HepG2 (cell line): ENCODE measurements around the gene ZNF414. TPM values are rescaled to one million over a fixed set of nuclear protein-coding genes. Genes with fewer than 3 reads are reported as not detected.

Experiments
- ARNTL ChIP-seq: sonication (generic); formaldehyde crosslinking; IDR thresholded peaks from 2 replicates; pipeline ENCODE4 v1.4.0; 2020; ENCODE audit warnings: mild to moderate bottlenecking, missing genetic modification reagents
- CHD2 ChIP-seq: IDR thresholded peaks from 2 replicates; pipeline ENCODE4 v1.6.1; 2011; ENCODE audit warnings: low read depth, low read length, improper control_type of control experiment
- GLI4 ChIP-seq: sonication (generic); formaldehyde crosslinking; IDR thresholded peaks from 2 replicates; pipeline ENCODE4 v1.5.1; 2020; ENCODE audit warnings: missing genetic modification reagents, mild to moderate bottlenecking, moderate library complexity, borderline replicate concordance
- HNF4A ChIP-seq: sonication (generic); formaldehyde crosslinking; IDR thresholded peaks from 2 replicates; pipeline ENCODE4 v1.4.0; 2020; ENCODE audit warnings: missing genetic modification reagents
- HNRNPLL ChIP-seq: fragments of 200-400 bp; formaldehyde crosslinking; IDR thresholded peaks from 2 replicates; pipeline ENCODE4 v1.6.1; 2017; ENCODE audit warnings: mild to moderate bottlenecking, low read depth, low read length; ENCODE audit not compliant: poor library complexity, severe bottlenecking
- HOXA3 ChIP-seq: sonication (generic); formaldehyde crosslinking; IDR thresholded peaks from 2 replicates; pipeline ENCODE4 v1.5.0; 2020; ENCODE audit warnings: missing genetic modification reagents
- HOXA7 ChIP-seq: sonication (generic); formaldehyde crosslinking; IDR thresholded peaks from 2 replicates; pipeline ENCODE4 v1.8.1; 2022; ENCODE audit warnings: mild to moderate bottlenecking, missing genetic modification reagents, moderate library complexity
- IRX3 ChIP-seq: sonication (generic); formaldehyde crosslinking; IDR thresholded peaks from 2 replicates; pipeline ENCODE4 v1.8.1; 2023; ENCODE audit warnings: mild to moderate bottlenecking, low read depth, missing genetic modification reagents, borderline replicate concordance
- MEIS2 ChIP-seq: sonication (generic); formaldehyde crosslinking; IDR thresholded peaks from 2 replicates; pipeline ENCODE4 v1.9.0; 2021; ENCODE audit warnings: mild to moderate bottlenecking, missing genetic modification reagents
- NPAS2 ChIP-seq: sonication (generic); formaldehyde crosslinking; IDR thresholded peaks from 2 replicates; pipeline ENCODE4 v1.8.0; 2022; ENCODE audit warnings: mild to moderate bottlenecking, missing genetic modification reagents, borderline replicate concordance
- NR3C1 ChIP-seq: sonication (generic); formaldehyde crosslinking; IDR thresholded peaks from 2 replicates; pipeline ENCODE4 v1.4.0; 2020; ENCODE audit warnings: missing genetic modification reagents
- PCBP1 ChIP-seq: fragments of 200-400 bp; formaldehyde crosslinking; IDR thresholded peaks from 2 replicates; pipeline ENCODE4 v1.6.1; 2017; ENCODE audit warnings: mild to moderate bottlenecking, low read depth, low read length, borderline replicate concordance
- PHF8 ChIP-seq: sonication (generic); formaldehyde crosslinking; IDR thresholded peaks from 2 replicates; pipeline ENCODE4 v1.5.0; 2020; ENCODE audit warnings: missing genetic modification reagents
- TBL1XR1 ChIP-seq: fragments of 150-350 bp; IDR thresholded peaks from 2 replicates; pipeline ENCODE4 v1.6.1; 2014; ENCODE audit warnings: borderline replicate concordance, low read length; ENCODE audit not compliant: partially characterized antibody
- U2AF1 ChIP-seq: fragments of 200-400 bp; formaldehyde crosslinking; optimal IDR thresholded peaks from 2 replicates; pipeline ENCODE3; 2017; ENCODE audit warnings: mild to moderate bottlenecking, low read depth, low read length
- ZKSCAN8 ChIP-seq: IDR thresholded peaks from 2 replicates; pipeline ENCODE4 v1.6.1; 2016; ENCODE audit warnings: borderline replicate concordance, missing genetic modification reagents, missing compliant biosample characterization
- ZNF337 ChIP-seq: sonication (generic); formaldehyde crosslinking; IDR thresholded peaks from 2 replicates; pipeline ENCODE4 v1.5.1; 2020; ENCODE audit warnings: missing genetic modification reagents, low read depth, mild to moderate bottlenecking, borderline replicate concordance
- ZNF34 ChIP-seq: sonication (generic); formaldehyde crosslinking; IDR thresholded peaks from 2 replicates; pipeline ENCODE4 v1.4.0; 2020; ENCODE audit warnings: mild to moderate bottlenecking, missing genetic modification reagents, borderline replicate concordance
- ZNF484 ChIP-seq: sonication (generic); formaldehyde crosslinking; IDR thresholded peaks from 2 replicates; pipeline ENCODE4 v1.5.1; 2020; ENCODE audit warnings: mild to moderate bottlenecking, low read depth, missing genetic modification reagents, borderline replicate concordance
- ZNF749 ChIP-seq: sonication (generic); formaldehyde crosslinking; IDR thresholded peaks from 2 replicates; pipeline ENCODE4 v1.8.0; 2022; ENCODE audit warnings: mild to moderate bottlenecking, missing genetic modification reagents, moderate library complexity, borderline replicate concordance
- ZSCAN21 ChIP-seq: sonication (generic); formaldehyde crosslinking; IDR thresholded peaks from 2 replicates; pipeline ENCODE4 v1.8.0; 2022; ENCODE audit warnings: mild to moderate bottlenecking, missing genetic modification reagents, moderate library complexity, borderline replicate concordance
- polyA plus RNA-seq, 8 experiments: library from polyadenylated mRNA; depleted of rRNA in 3 of 8; stranded (reverse) in 7 of 8; unstranded in 1 of 8; fragments of >200 nt; fragmentation: Illumina TruSeq in 4 of 8; extraction: Trizol in 4 of 8; gene quantifications; 2 replicates each; pipeline versions ENCODE4 v1.2.1 to v1.2.3, GENCODE V29; 2011 to 2016; ENCODE audit warnings: low read depth in 4 of 8, missing spikeins in 1 of 8, mixed read lengths in 1 of 8; ENCODE audit not compliant: insufficient read depth in 1 of 8
- total RNA-seq, 5 experiments: library from RNA; depleted of rRNA; stranded (reverse); fragments of >200 nt; fragmentation: Illumina TruSeq; extraction: Trizol; gene quantifications; 2 replicates each; pipeline ENCODE4 v1.2.3, GENCODE V29; 2016; ENCODE audit warnings: low read depth in 1 of 5
- TF ChIP-seq, protein P1 (sequence below): sonication (generic); formaldehyde crosslinking; IDR thresholded peaks from 2 replicates; pipeline ENCODE4 v1.8.0; 2022; ENCODE audit warnings: missing genetic modification reagents, mild to moderate bottlenecking, moderate library complexity, borderline replicate concordance
- TF ChIP-seq, protein P2 (sequence below): sonication (generic); IDR thresholded peaks from 2 replicates; pipeline ENCODE4 v1.6.1; 2016; ENCODE audit warnings: low read depth, borderline replicate concordance
- TF ChIP-seq, protein P3 (sequence below): sonication (generic); formaldehyde crosslinking; IDR thresholded peaks from 2 replicates; pipeline ENCODE4 v1.8.1; 2023; ENCODE audit warnings: mild to moderate bottlenecking, inconsistent platforms, moderate library complexity, missing genetic modification reagents, borderline replicate concordance
- TF ChIP-seq, protein P4 (sequence below): sonication (generic); formaldehyde crosslinking; IDR thresholded peaks from 2 replicates; pipeline ENCODE4 v1.5.0; 2020; ENCODE audit warnings: missing genetic modification reagents

Gene ZNF414
- total and polyA plus RNA-seq, 2 of the 13 experiments (the other 11 are each of a cell fraction or from before 2014, with no cell fraction given): 2.5 to 4.0 TPM

DNA sequence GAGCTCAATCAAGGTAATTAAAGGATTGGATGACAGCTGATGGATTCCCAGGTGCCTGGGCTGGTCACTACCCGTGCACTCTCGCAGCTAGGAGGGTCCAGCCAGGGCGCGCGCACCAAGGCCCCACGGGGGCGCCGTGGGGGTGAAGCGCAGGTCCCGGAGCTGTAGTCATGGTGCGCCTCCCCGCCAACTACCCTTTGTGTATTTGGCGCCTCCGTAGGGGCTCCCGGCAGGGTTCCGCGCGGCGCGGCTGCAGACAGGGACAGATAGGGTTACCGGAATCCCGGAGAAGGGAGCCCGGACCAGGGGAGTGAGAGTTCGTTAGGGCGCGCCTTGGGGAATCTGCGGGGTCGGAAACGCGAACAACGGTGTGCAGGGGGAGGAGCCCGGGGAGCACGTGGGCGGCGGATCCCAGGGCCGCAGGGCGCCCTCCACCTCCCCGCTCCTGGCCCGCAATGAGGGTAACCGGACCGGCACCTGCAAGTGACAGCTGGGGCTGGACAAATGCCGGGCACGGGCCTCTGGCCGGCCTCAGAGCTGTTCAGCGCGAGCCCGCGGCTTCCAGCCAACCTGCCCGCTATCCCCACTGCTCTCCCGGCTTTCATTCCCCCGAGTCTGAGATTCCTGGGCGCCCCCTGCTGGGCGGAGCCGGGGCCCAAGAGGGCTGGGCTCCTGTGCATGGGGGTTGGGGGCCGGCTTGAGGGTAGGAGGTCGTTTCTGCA is 8.1 kb downstream of the ZNF414 start (continued):
- TF ChIP-seq, protein P1, sequence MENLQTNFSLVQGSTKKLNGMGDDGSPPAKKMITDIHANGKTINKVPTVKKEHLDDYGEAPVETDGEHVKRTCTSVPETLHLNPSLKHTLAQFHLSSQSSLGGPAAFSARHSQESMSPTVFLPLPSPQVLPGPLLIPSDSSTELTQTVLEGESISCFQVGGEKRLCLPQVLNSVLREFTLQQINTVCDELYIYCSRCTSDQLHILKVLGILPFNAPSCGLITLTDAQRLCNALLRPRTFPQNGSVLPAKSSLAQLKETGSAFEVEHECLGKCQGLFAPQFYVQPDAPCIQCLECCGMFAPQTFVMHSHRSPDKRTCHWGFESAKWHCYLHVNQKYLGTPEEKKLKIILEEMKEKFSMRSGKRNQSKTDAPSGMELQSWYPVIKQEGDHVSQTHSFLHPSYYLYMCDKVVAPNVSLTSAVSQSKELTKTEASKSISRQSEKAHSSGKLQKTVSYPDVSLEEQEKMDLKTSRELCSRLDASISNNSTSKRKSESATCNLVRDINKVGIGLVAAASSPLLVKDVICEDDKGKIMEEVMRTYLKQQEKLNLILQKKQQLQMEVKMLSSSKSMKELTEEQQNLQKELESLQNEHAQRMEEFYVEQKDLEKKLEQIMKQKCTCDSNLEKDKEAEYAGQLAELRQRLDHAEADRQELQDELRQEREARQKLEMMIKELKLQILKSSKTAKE (CRISPR knock-in tag): no peak
- no peak; the same call in 1 of the 2 replicates for TF ChIP-seq ZNF749
- no peak for TF ChIP-seq U2AF1
- no peak for TF ChIP-seq HOXA7
- no peak for TF ChIP-seq ZNF337 (CRISPR knock-in tag)
- TF ChIP-seq ZKSCAN8: no peak
- TF ChIP-seq, protein P2, sequence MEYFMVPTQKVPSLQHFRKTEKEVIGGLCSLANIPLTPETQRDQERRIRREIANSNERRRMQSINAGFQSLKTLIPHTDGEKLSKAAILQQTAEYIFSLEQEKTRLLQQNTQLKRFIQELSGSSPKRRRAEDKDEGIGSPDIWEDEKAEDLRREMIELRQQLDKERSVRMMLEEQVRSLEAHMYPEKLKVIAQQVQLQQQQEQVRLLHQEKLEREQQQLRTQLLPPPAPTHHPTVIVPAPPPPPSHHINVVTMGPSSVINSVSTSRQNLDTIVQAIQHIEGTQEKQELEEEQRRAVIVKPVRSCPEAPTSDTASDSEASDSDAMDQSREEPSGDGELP: no peak
- TF ChIP-seq ZNF484: no peak
- TF ChIP-seq, protein P3, sequence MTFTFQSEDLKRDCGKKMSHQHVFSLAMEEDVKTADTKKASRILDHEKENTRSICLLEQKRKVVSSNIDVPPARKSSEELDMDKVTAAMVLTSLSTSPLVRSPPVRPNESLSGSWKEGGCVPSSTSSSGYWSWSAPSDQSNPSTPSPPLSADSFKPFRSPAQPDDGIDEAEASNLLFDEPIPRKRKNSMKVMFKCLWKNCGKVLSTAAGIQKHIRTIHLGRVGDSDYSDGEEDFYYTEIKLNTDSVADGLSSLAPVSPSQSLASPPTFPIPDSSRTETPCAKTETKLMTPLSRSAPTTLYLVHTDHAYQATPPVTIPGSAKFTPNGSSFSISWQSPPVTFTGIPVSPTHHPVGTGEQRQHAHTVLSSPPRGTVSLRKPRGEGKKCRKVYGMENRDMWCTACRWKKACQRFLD (CRISPR knock-in tag): no peak
- TF ChIP-seq NR3C1 (CRISPR knock-in tag): no peak
- no peak for TF ChIP-seq HNF4A
- no peak; the same call in 1 of the 2 replicates for TF ChIP-seq ZSCAN21 (CRISPR knock-in tag)
- no peak for TF ChIP-seq TBL1XR1
- TF ChIP-seq MEIS2 (CRISPR knock-in tag): peak; percentile 57; the same call in 1 of the 2 replicates
- TF ChIP-seq PHF8 (CRISPR knock-in tag): peak; percentile 38; the same call in 1 of the 2 replicates
- no peak for TF ChIP-seq PCBP1
- peak; percentile 94 for TF ChIP-seq HNRNPLL
- TF ChIP-seq, protein P4, sequence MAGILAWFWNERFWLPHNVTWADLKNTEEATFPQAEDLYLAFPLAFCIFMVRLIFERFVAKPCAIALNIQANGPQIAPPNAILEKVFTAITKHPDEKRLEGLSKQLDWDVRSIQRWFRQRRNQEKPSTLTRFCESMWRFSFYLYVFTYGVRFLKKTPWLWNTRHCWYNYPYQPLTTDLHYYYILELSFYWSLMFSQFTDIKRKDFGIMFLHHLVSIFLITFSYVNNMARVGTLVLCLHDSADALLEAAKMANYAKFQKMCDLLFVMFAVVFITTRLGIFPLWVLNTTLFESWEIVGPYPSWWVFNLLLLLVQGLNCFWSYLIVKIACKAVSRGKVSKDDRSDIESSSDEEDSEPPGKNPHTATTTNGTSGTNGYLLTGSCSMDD (CRISPR knock-in tag): no peak
- peak; percentile 52; the same call in 1 of the 2 replicates for TF ChIP-seq ARNTL (CRISPR knock-in tag)
- 0 out of 2 replicates have a peak, but pooled peaks have one; percentile 24 for TF ChIP-seq HOXA3
- TF ChIP-seq ZNF34 (CRISPR knock-in tag): no peak
- no peak for TF ChIP-seq GLI4 (CRISPR knock-in tag)
- TF ChIP-seq CHD2: no peak; the same call in 1 of the 2 replicates
- no peak for TF ChIP-seq NPAS2
- TF ChIP-seq IRX3 (CRISPR knock-in tag): no peak; the same call in 1 of the 2 replicates
